Endothelial cell of umbilical vein (primary cell): ENCODE results near the gene RENBP. TPM values are rescaled to one million over a fixed set of nuclear protein-coding genes. Genes with fewer than 3 reads are reported as not detected.

Experiments used
- BruUV-seq: library from RNA; stranded (reverse); fragments of 400-500 nt; replicated peaks from 2 replicates; lab custom pipeline; 2021; lab: Mats Ljungman, UMichigan
- CTCF ChIA-PET: fragments of 300-600, 350-600 bp; sonication (Branson Sonifier 250); formaldehyde crosslinking; loops from one replicate; lab custom pipeline; 2021; ENCODE audit warnings: antibody characterized with exemption, inconsistent platforms; lab: Charles Lee
- POLR2A ChIA-PET: fragments of 300-600, 350-600 bp; sonication (Branson Sonifier 250); formaldehyde crosslinking; loops from one replicate; lab custom pipeline; 2021; ENCODE audit warnings: antibody characterized with exemption, inconsistent platforms; lab: Charles Lee
- DNase-seq: peaks from one replicate; pipeline ENCODE4 v3.0.0-alpha.2; 2011; ENCODE audit warnings: low read depth, low spot score
- FAIRE-seq: peaks from 2 replicates; lab custom pipeline; 2011; peaks lifted over from hg19 to GRCh38; lab: Jason Lieb, UNC
- H2AFZ ChIP-seq: 2 replicates; pipeline ENCODE4 v1.6.0; 2012; ENCODE audit warnings: low read depth, low read length, control low read depth, inconsistent platforms
- H3K27ac ChIP-seq: 2 replicates; pipeline ENCODE4 v1.5.1; 2011; ENCODE audit warnings: low read depth, mild to moderate bottlenecking, control low read depth, low read length, moderate library complexity; ENCODE audit not compliant: insufficient read depth
- H3K27me3 ChIP-seq, 2 experiments: 2 replicates each; pipeline versions ENCODE4 v1.6.0 to v1.6.1; 2011; ENCODE audit warnings: low read length in 2 of 2, mixed read lengths in 1 of 2; ENCODE audit not compliant: control insufficient read depth in 2 of 2, insufficient read depth in 2 of 2
- H3K36me3 ChIP-seq, 2 experiments: 2 replicates in 1 of 2; 3 replicates in 1 of 2; pipeline ENCODE4 v1.5.1; 2011; ENCODE audit warnings: low read length in 2 of 2, mild to moderate bottlenecking in 1 of 2, moderate library complexity in 1 of 2; ENCODE audit not compliant: control insufficient read depth in 2 of 2, insufficient read depth in 2 of 2; ENCODE audit errors: extremely low read depth in 1 of 2
- H3K4me1 ChIP-seq: 3 replicates; pipeline ENCODE4 v1.5.1; 2011; ENCODE audit warnings: mild to moderate bottlenecking, low read length; ENCODE audit not compliant: control insufficient read depth, insufficient read depth; ENCODE audit errors: extremely low read depth
- H3K4me2 ChIP-seq: 2 replicates; pipeline ENCODE4 v1.6.1; 2011; ENCODE audit warnings: low read length, control low read depth, mixed read lengths; ENCODE audit not compliant: insufficient read depth
- H3K4me3 ChIP-seq, 3 experiments: fragments of 200-600 bp in 1 of 3; sonication (generic), shearing (Covaris generic) in 1 of 3; replicated peaks in 1 of 3; 2 replicates each; pipeline ENCODE4 v1.5.1; 2011 to 2016; ENCODE audit warnings: control low read depth in 3 of 3, low read length in 3 of 3, mild to moderate bottlenecking in 2 of 3, inconsistent platforms in 1 of 3, low read depth in 1 of 3, moderate library complexity in 1 of 3; ENCODE audit not compliant: insufficient read depth in 1 of 3
- H3K79me2 ChIP-seq: 2 replicates; pipeline ENCODE4 v1.6.0; 2012; ENCODE audit warnings: low read length, inconsistent platforms; ENCODE audit not compliant: control insufficient read depth, insufficient read depth
- H3K9ac ChIP-seq: replicated peaks from 2 replicates; pipeline ENCODE3; 2011; ENCODE audit warnings: low read length, control low read depth; ENCODE audit not compliant: insufficient read depth; ENCODE audit errors: extremely low read depth
- H3K9me1 ChIP-seq: replicated peaks from 3 replicates; pipeline ENCODE4 v1.6.0; 2011; ENCODE audit warnings: mild to moderate bottlenecking, low read length; ENCODE audit not compliant: control insufficient read depth, insufficient read depth; ENCODE audit errors: extremely low read depth
- H3K9me3 ChIP-seq: replicated peaks from 2 replicates; pipeline ENCODE4 v1.5.1; 2012; ENCODE audit warnings: low read length, inconsistent platforms; ENCODE audit not compliant: control insufficient read depth, insufficient read depth
- H4K20me1 ChIP-seq: replicated peaks from 2 replicates; pipeline ENCODE3; 2011; ENCODE audit warnings: mild to moderate bottlenecking, low read length; ENCODE audit not compliant: control insufficient read depth, insufficient read depth; ENCODE audit errors: extremely low read depth
- CTCF ChIP-seq, 2 donors: IDR thresholded peaks; 1 replicate in 1 of 2; 2 replicates in 1 of 2; pipeline ENCODE4 v1.5.1; 2011; ENCODE audit warnings: low read length in 2 of 2, mild to moderate bottlenecking in 2 of 2, moderate library complexity in 2 of 2, control low read depth in 1 of 2, inconsistent platforms in 1 of 2, low read depth in 1 of 2; ENCODE audit not compliant: insufficient read depth in 1 of 2; ENCODE audit errors: extremely low read depth in 1 of 2
- EZH2 ChIP-seq: IDR thresholded peaks from 2 replicates; pipeline ENCODE4 v1.6.1; 2012; ENCODE audit warnings: borderline replicate concordance, low read depth, mild to moderate bottlenecking, moderate library complexity, low read length, inconsistent platforms; ENCODE audit not compliant: severe bottlenecking
- FOS ChIP-seq: IDR thresholded peaks from 2 replicates; pipeline ENCODE4 v1.6.1; 2011; ENCODE audit warnings: mild to moderate bottlenecking, low read length, moderate library complexity, borderline replicate concordance; ENCODE audit not compliant: insufficient read depth
- POLR2AphosphoS5 ChIP-seq: IDR thresholded peaks from 2 replicates; pipeline ENCODE4 v1.6.1; 2012; ENCODE audit warnings: low read depth, mild to moderate bottlenecking, control low read depth, low read length, moderate library complexity; ENCODE audit not compliant: insufficient read depth
- dilution Hi-C: fragments of 300-500 bp; cut with MboI; formaldehyde crosslinking; loops from one replicate; pipeline ENCODE4 v1.15.0; 2019; ENCODE audit warnings: low sequenced_read_pairs; ENCODE audit not compliant: extremely low pct_ligation_motif_present
- intact Hi-C: fragments of 100-400 bp; cut with micrococcal nuclease; formaldehyde crosslinking; loops from one replicate; pipeline ENCODE4 v1.10.0; 2022
- polyA plus RNA-seq, 4 experiments: library from polyadenylated mRNA; depleted of rRNA in 3 of 4; stranded (reverse) in 3 of 4; unstranded in 1 of 4; fragments of >200 nt; gene quantifications; 2 replicates each; pipeline versions ENCODE4 v1.2.1 to v1.2.3, GENCODE V29; 2011 to 2012; ENCODE audit warnings: missing spikeins in 1 of 4
- total RNA-seq: library from RNA; stranded (reverse); gene quantifications from 2 replicates; pipeline ENCODE4 v1.2.3, GENCODE V29; 2021

The RENBP gene
- total and polyA plus RNA-seq, 2 donors (not counting 3 experiments of a cell fraction or from before 2014, with no cell fraction given): 8.0 to 16.0 TPM

- Histone ChIP-seq H3K9ac (no peak overlapping the region), H3K4me2 (no peak overlapping the region), H3K9me1 (no peaks in the 10 kb centered on the region), H3K27me3 (no peaks in the 10 kb centered on the region), H3K79me2 (no peaks in the 10 kb centered on the region), H3K4me3 (no peak overlapping the region), H2AFZ (no peak overlapping the region), H3K4me1 (peaks cover 24% of the 10 kb centered on the region), H3K27ac (no peak overlapping the region), H3K9me3 (no peaks in the 10 kb centered on the region), H3K36me3 (no peaks in the 10 kb centered on the region), H4K20me1 (no peaks in the 10 kb centered on the region)
- CTCF ChIA-PET: interaction anchor here (1.1 to 9.4 kb wide), 3 partner anchors 8 to 69 kb away, joined by 3 to 253 read pairs (median 4); partner anchors contain the start of gene ARHGAP4
- no peak for DNase-seq
- dilution Hi-C loops (no loop called here), intact Hi-C loops (no loop called here)
- TF ChIP-seq FOS (no peak), EZH2 (no peak), CTCF (IDR thresholded peaks at IDR 0.05; ENCODE audit: extremely low read depth in 1 of 2, insufficient read depth in 1 of 2, low read depth in 1 of 2, low read length in 2 of 2) (no peak), POLR2AphosphoS5 (no peak)
- POLR2A ChIA-PET: interaction anchor here (0.7 to 1.1 kb wide), 2 partner anchors 9 to 218 kb away, joined by 6 read pairs; no protein-coding TSS in a partner anchor
- no TSS peak for BruUV-seq
- FAIRE-seq: no peak
Measured at GRCh38 chrX:153944800-153945150, 332 bp upstream of the RENBP start.
